GM10248 (cell line): Measurements from ENCODE around the gene CHRNA4.

Source experiments
- CTCF ChIA-PET: fragments of 300-600 bp; sonication (Branson Sonifier 250); formaldehyde crosslinking; extraction: SDS; loops from one replicate; lab custom pipeline; 2021; ENCODE audit warnings: antibody characterized with exemption; lab: Yijun Ruan, JAX
- POLR2A ChIA-PET: fragments of 350-650 bp; sonication (Branson Sonifier 250); formaldehyde crosslinking; extraction: SDS; loops from one replicate; lab custom pipeline; 2020; ENCODE audit warnings: antibody characterized with exemption; lab: Yijun Ruan, JAX
- DNase-seq: peaks from one replicate; pipeline ENCODE4 v3.0.0; 2012; ENCODE audit errors: extremely low spot score
- TF ChIP-seq, protein P1 (sequence below): IDR thresholded peaks from 2 replicates; pipeline ENCODE4 v1.5.1; 2012; ENCODE audit warnings: mild to moderate bottlenecking, low read depth; ENCODE audit errors: extremely low read depth, missing control alignments, control extremely low read depth

Gene CHRNA4

DNA sequence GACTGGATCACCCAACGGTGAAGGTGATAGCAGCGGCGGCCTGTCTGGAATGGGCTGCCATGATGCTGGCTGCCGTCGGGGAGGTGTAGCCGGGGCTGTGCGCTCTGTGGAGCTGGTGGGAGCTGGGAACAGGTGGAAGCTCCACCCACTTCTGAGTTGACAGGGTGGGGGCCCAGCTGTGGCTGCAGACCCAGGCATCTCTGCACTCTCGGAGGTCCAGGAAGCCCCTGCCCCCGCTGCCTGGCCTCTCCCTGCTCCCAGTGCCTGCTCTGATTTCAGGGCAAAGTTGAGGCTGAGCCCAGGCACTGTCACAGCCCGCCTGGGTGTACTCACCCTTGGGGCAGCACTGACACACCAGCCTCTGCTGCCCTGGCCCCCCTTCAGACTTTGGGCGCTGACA lies 18.1 kb upstream of the CHRNA4 start:
- TF ChIP-seq, protein P1, sequence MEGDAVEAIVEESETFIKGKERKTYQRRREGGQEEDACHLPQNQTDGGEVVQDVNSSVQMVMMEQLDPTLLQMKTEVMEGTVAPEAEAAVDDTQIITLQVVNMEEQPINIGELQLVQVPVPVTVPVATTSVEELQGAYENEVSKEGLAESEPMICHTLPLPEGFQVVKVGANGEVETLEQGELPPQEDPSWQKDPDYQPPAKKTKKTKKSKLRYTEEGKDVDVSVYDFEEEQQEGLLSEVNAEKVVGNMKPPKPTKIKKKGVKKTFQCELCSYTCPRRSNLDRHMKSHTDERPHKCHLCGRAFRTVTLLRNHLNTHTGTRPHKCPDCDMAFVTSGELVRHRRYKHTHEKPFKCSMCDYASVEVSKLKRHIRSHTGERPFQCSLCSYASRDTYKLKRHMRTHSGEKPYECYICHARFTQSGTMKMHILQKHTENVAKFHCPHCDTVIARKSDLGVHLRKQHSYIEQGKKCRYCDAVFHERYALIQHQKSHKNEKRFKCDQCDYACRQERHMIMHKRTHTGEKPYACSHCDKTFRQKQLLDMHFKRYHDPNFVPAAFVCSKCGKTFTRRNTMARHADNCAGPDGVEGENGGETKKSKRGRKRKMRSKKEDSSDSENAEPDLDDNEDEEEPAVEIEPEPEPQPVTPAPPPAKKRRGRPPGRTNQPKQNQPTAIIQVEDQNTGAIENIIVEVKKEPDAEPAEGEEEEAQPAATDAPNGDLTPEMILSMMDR, result no peak
- DNase-seq, result no peak
- ChIA-PET POLR2A (no interaction called here), CTCF (interaction anchor here (2.5 kb wide), 1 partner anchor 156 kb away, joined by 9 read pairs; no protein-coding TSS in a partner anchor)

DNA sequence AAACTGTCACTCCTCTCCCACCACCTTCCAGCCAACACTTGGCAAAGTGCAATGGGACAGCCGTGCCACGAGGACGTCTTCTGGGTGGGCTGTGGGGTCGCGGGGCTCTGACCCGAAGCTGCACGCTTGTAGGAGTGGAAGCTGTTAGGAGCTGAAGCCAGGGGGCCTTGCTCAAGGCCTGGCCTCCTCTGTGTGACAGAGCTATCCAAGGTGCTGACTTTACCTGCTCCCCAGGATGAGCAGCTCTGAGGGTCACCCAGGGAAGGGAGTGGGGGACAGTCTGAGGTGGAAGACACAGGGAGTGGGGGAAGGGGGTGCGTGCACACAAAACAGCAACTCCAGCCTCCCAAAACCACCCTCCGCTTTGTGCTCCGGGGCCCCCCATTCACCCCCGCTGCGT lies 17.5 kb upstream of the CHRNA4 start:
- POLR2A ChIA-PET, result no interaction called here
- CTCF ChIA-PET, result interaction anchor here (1.1 to 2.5 kb wide), 5 partner anchors 40 to 199 kb away, joined by 3 to 12 read pairs (median 5); no protein-coding TSS in a partner anchor
- TF ChIP-seq, protein P1, result no peak
- DNase-seq, result no peak

DNA sequence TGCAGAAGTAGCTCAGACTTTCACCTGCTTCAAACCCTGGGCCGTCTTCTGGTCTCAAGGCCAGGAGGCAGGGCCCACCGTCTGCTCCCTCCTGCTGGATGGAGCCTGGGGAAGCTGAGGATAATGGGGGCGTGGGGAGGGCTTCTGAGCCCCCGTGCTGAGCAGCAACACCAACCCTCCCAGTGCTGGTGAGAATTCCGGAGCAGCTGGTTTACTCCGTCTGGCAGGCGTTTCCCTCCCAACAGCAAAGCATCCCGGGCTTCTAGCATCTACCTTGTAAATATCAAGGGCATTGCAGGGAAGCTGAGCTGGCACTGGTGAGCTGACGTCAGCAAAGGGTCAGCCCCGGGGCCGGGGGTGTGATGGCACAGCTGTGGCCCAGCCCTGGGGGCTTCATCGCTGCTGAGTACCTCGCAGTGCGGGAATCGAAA lies 16.8 kb upstream of the CHRNA4 start:
- ChIA-PET CTCF (interaction anchor here (0.9 to 2.5 kb wide), 6 partner anchors 40 to 274 kb away, joined by 3 to 12 read pairs (median 4); no protein-coding TSS in a partner anchor), POLR2A (no interaction called here)
- TF ChIP-seq, protein P1, result no peak
- DNase-seq, result no peak

DNA sequence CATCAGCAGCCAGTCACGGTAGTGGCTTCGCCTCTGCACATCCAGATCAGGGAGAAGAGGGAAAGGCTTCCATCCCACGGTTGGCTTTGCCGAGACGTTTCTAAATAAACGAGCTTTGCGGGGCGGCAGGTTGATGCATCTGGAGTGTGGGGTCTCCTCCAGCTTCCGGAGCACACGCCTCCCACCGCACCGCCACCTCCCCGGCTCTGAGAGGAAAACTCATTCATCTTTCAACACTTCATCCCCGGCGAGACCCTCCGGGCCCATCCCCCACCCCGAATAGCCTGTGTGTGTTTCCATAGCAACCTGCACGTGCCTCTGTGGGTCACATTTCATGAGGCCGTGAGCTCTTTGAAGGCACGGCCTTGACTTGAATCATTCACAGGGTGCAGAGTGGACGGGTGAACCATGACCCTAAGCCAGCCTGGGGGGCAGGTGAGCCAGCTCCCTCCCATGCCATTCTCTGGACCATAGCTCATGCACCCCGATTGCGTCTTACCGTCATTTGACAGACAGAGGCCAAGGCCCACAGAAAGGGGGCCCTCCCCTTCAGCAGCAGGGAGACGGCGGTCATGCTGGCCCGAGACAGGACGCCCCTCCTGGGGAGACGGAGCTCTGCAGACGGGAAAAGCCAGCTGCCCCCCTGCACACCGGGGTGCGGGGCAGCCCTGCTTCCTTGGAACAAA lies 16.2 kb upstream of the CHRNA4 start:
- ChIA-PET POLR2A (no interaction called here), CTCF (interaction anchor here (0.9 to 2.5 kb wide), 6 partner anchors 39 to 274 kb away, joined by 3 to 12 read pairs (median 4); no protein-coding TSS in a partner anchor)
- DNase-seq, result no peak
- TF ChIP-seq, protein P1, result no peak

DNA sequence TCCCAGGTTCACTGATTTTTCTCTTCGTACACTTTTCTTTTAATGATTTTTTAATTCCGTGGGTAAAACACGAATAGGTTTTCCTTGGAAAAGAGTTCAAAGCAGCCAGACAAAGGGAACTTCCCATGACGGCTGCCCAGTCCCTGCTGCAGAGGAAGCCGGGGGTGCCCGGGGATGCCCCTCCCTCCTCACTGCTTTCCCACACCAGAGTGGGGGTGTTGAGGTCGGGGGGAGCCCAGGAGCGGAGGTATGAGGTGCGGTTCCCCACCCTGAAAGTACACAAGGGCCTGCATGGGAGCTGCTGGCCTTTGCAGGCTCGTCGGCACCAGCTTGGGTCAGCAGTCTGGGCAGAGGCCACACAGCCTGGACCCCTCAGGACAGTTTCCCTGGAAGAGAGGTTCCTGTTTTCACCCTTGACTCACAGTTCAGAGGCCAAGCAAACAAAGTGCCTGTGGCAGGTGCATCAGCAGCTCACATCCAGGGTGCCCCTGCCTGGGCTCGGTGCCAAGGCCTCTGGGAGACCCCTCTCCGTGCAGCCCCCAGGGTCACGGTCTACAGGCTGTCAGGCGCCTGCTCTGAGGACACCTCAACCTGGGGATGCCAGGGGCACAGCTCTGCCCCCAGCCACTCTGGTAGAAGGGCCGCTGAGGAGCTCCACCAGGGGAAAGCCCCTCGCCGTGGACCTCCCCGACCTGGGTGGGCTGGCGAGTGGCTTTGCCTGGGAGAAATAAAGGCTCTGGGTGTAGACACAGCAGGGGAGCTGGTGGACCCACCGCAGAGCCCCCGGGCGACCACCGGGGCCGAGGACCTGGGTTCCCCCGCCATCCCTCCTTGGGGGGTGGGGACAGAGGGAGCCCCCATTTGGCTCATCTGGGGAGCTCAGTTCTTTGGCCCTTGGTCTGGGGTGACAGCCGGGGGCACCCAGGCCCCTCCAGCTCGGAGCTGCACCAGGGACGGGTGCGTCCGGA lies 15.4 kb upstream of the CHRNA4 start:
- CTCF ChIA-PET, result interaction anchor here (1.7 to 2.5 kb wide), 3 partner anchors 66 to 197 kb away, joined by 5 to 12 read pairs (median 9); no protein-coding TSS in a partner anchor
- TF ChIP-seq, protein P1, result no peak
- DNase-seq, result no peak
- POLR2A ChIA-PET, result no interaction called here

DNA sequence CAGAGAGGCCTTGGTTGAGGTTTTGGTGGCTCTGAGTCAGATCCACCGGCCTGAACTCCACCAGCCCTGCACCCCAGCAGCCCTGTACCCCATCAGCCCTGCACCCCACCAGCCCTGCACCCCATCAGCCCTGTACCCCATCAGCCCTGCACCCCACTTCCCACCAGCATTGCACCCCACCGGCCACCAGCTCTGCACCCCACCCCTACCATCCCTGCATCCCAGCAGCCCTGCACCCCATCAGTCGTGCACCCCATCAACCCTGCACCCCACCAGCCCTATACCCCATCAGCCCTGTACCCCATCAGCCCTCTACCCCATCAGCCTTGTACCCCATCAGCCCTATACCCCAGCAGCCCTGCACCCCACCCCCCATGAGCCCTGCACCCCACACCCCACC lies 14.3 kb upstream of the CHRNA4 start:
- ChIA-PET CTCF (no interaction called here), POLR2A (no interaction called here)
- TF ChIP-seq, protein P1, result no peak
- DNase-seq, result no peak
